GM19372 (cell line): ENCODE measurements around the gene DUOXA2.
"Not testable (repeated sequence)": the region's sequence is repeated elsewhere in the genome, so short reads cannot be mapped to it uniquely, and the experiment has no call there.

ENCODE experiments used
- ATAC-seq: cut with Tn5 transposase; IDR thresholded peaks from one replicate; pipeline ENCODE4 v1.9.1; 2021; ENCODE audit warnings: mild to moderate bottlenecking, low read depth, moderate library complexity; ENCODE audit not compliant: unreplicated experiment

DUOXA2 gene

GRCh38 chr15:45094358-45094730 lies 19.8 kb upstream of the DUOXA2 start:
- ATAC-seq = no peak

GRCh38 chr15:45095661-45096060 lies 18.5 kb upstream of the DUOXA2 start:
- ATAC-seq = no peak

- ATAC-seq = no peak
Observed at GRCh38 chr15:45097466-45097865, 16.7 kb upstream of the DUOXA2 start.

GRCh38 chr15:45099549-45100165 lies 14.5 kb upstream of the DUOXA2 start:
- ATAC-seq = no peak

- ATAC-seq = no peak
Observed at GRCh38 chr15:45100884-45101625, 13.1 kb upstream of the DUOXA2 start.

- no peak for ATAC-seq
Observed at GRCh38 chr15:45101749-45102148, 12.4 kb upstream of the DUOXA2 start.

GRCh38 chr15:45102226-45102625 lies 11.9 kb upstream of the DUOXA2 start:
- ATAC-seq = no peak

GRCh38 chr15:45104170-45104569 lies 10.0 kb upstream of the DUOXA2 start:
- not testable (repeated sequence) for ATAC-seq

- ATAC-seq = no peak
Observed at GRCh38 chr15:45105586-45105985, 8.5 kb upstream of the DUOXA2 start.

- ATAC-seq = no peak
Observed at GRCh38 chr15:45106002-45106790, 7.9 kb upstream of the DUOXA2 start.

- no peak for ATAC-seq
Observed at GRCh38 chr15:45107941-45108630, 6.0 kb upstream of the DUOXA2 start.

- ATAC-seq = no peak
Observed at GRCh38 chr15:45110256-45110820, 3.8 kb upstream of the DUOXA2 start.

- no peak for ATAC-seq
Observed at GRCh38 chr15:45111390-45112142, 2.6 kb upstream of the DUOXA2 start.

GRCh38 chr15:45112143-45112590 lies 2.0 kb upstream of the DUOXA2 start:
- ATAC-seq = no peak

- no peak for ATAC-seq
Observed at GRCh38 chr15:45112591-45113379, 1.3 kb upstream of the DUOXA2 start.

GRCh38 chr15:45113380-45113990 lies 641 bp upstream of the DUOXA2 start:
- ATAC-seq = no peak

GRCh38 chr15:45114751-45115085 lies 592 bp downstream of the DUOXA2 start:
- no peak for ATAC-seq

GRCh38 chr15:45115312-45115820 lies 1.2 kb downstream of the DUOXA2 start:
- ATAC-seq = no peak
